GM12864 (cell line): ENCODE data around the gene GRIN1.

Experiments used
- DNase-seq: peaks from one replicate; pipeline ENCODE4 v3.0.0-alpha.2; 2011; ENCODE audit warnings: low read depth
- H3K4me3 ChIP-seq: 2 replicates; pipeline ENCODE4 v1.5.1; 2011; ENCODE audit warnings: mild to moderate bottlenecking, low read depth, low read length, control low read depth
- CTCF ChIP-seq: IDR thresholded peaks from 2 replicates; pipeline ENCODE4 v1.5.1; 2011; ENCODE audit warnings: low read depth, mild to moderate bottlenecking, moderate library complexity, low read length, control low read depth, inconsistent platforms; ENCODE audit errors: missing control alignments

The GRIN1 gene

GRCh38 chr9:137136881-137137607, 1.9 kb upstream of the GRIN1 start:
- H3K4me3 ChIP-seq: no peak overlapping the region
- no peak for TF ChIP-seq CTCF
- DNase-seq: no peak

- H3K4me3 ChIP-seq: no peak overlapping the region
Observed at GRCh38 chr9:137138058-137138721, 764 bp upstream of the GRIN1 start.

GRCh38 chr9:137139468-137140150, 655 bp downstream of the GRIN1 start:
- no peak for TF ChIP-seq CTCF
- DNase-seq: no peak
- H3K4me3 ChIP-seq: no peak overlapping the region

More at GRCh38 chr9:137138058-137138721, 764 bp upstream of the GRIN1 start:
- TF ChIP-seq CTCF: no peak
- no peak for DNase-seq

- no peak for TF ChIP-seq CTCF
- no peak for DNase-seq
- H3K4me3 ChIP-seq: no peak overlapping the region
Observed at GRCh38 chr9:137140151-137141012, 1.4 kb downstream of the GRIN1 start.

- DNase-seq: no peak
- no peak for TF ChIP-seq CTCF
- no peak overlapping the region for H3K4me3 ChIP-seq
Observed at GRCh38 chr9:137141050-137141810, 2.3 kb downstream of the GRIN1 start.
